B cell (primary cell): ENCODE results near the gene GATAD2A.

Experiments
- EZH2 ChIP-seq: IDR thresholded peaks from 2 replicates; pipeline ENCODE4 v1.6.1; 2012; ENCODE audit warnings: borderline replicate concordance, low read depth, mild to moderate bottlenecking, moderate library complexity, low read length; ENCODE audit not compliant: insufficient read depth, poor library complexity, severe bottlenecking
- TF ChIP-seq, protein P1 (sequence below): fragments of 200-600 bp; IDR thresholded peaks from one replicate; pipeline ENCODE4 v1.8.0; 2022; ENCODE audit warnings: antibody characterized with exemption, mild to moderate bottlenecking

DNA sequence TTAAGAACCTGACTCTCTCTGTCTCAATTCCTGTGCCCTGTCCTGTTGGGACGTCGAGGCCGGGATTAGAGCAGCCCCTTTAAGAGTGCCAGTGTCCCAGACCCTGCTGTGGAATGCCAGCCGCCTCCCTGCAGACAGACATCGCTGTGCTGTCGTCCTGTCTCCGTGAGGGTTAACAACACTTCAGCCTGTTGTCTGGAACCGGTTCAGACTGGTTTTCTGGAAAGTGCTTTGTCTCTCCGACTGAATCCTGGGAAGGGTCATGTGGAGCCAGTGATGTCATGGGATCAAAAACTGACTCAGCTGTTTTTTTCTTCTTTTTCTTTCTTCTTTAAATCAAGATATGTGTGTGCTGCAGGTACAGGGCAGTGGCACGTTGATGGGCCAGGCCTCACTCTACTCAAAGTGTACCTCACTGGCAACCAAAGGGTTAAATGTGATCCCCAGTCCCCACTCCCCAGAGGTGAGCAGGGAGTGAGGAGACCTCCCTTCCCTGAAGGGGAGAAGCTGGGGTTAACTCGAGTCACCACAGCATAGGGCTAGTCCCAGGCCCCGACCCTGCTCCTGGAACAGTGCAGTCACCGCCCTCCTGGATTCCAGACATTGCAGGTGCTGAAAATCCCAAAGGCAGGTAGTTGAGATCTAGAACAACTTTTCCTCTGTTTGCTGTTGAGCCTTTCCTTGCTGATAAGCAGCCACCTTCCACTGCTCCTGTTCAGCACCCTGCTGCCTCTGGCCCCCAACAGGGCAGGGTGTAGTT, 59.0 kb downstream of the GATAD2A start:
- TF ChIP-seq, protein P1, sequence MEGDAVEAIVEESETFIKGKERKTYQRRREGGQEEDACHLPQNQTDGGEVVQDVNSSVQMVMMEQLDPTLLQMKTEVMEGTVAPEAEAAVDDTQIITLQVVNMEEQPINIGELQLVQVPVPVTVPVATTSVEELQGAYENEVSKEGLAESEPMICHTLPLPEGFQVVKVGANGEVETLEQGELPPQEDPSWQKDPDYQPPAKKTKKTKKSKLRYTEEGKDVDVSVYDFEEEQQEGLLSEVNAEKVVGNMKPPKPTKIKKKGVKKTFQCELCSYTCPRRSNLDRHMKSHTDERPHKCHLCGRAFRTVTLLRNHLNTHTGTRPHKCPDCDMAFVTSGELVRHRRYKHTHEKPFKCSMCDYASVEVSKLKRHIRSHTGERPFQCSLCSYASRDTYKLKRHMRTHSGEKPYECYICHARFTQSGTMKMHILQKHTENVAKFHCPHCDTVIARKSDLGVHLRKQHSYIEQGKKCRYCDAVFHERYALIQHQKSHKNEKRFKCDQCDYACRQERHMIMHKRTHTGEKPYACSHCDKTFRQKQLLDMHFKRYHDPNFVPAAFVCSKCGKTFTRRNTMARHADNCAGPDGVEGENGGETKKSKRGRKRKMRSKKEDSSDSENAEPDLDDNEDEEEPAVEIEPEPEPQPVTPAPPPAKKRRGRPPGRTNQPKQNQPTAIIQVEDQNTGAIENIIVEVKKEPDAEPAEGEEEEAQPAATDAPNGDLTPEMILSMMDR, result no peak
- TF ChIP-seq EZH2, result no peak
